Measurements from ENCODE around the gene TAF4B.

DNA sequence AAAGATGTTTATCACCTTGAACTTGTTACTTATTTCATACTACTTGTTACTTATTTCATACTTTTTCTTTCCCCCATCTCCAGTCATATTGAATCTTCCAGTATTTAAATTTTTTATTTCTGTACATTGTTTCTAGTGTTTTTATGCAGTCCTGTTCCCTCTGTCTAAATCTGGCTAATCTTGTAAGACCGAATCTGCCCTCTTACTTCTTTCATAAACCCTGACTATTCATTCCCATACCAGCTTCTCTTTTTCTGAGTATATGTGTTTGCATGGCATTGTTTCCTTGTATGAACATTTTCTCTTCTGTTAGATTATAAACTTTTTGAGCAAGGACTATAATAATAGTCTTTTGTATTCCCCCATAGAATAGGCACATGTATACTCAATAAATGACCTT lies 131.7 kb downstream of the TAF4B start:
- TF ChIP-seq, protein P1, sequence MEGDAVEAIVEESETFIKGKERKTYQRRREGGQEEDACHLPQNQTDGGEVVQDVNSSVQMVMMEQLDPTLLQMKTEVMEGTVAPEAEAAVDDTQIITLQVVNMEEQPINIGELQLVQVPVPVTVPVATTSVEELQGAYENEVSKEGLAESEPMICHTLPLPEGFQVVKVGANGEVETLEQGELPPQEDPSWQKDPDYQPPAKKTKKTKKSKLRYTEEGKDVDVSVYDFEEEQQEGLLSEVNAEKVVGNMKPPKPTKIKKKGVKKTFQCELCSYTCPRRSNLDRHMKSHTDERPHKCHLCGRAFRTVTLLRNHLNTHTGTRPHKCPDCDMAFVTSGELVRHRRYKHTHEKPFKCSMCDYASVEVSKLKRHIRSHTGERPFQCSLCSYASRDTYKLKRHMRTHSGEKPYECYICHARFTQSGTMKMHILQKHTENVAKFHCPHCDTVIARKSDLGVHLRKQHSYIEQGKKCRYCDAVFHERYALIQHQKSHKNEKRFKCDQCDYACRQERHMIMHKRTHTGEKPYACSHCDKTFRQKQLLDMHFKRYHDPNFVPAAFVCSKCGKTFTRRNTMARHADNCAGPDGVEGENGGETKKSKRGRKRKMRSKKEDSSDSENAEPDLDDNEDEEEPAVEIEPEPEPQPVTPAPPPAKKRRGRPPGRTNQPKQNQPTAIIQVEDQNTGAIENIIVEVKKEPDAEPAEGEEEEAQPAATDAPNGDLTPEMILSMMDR (conservative IDR thresholded peaks at IDR 0.05; ENCODE audit: low read depth, low read length) = no peak
- TF ChIP-seq EZH2 (IDR thresholded peaks at IDR 0.05; ENCODE audit: low read length, unreplicated experiment) (no peak), EZH2phosphoT487 (IDR thresholded peaks at IDR 0.05; ENCODE audit: borderline replicate concordance, low read length) (no peak)

All from PC-3 (cell line).